Measurements from ENCODE around the gene USP40.

The USP40 gene

DNA sequence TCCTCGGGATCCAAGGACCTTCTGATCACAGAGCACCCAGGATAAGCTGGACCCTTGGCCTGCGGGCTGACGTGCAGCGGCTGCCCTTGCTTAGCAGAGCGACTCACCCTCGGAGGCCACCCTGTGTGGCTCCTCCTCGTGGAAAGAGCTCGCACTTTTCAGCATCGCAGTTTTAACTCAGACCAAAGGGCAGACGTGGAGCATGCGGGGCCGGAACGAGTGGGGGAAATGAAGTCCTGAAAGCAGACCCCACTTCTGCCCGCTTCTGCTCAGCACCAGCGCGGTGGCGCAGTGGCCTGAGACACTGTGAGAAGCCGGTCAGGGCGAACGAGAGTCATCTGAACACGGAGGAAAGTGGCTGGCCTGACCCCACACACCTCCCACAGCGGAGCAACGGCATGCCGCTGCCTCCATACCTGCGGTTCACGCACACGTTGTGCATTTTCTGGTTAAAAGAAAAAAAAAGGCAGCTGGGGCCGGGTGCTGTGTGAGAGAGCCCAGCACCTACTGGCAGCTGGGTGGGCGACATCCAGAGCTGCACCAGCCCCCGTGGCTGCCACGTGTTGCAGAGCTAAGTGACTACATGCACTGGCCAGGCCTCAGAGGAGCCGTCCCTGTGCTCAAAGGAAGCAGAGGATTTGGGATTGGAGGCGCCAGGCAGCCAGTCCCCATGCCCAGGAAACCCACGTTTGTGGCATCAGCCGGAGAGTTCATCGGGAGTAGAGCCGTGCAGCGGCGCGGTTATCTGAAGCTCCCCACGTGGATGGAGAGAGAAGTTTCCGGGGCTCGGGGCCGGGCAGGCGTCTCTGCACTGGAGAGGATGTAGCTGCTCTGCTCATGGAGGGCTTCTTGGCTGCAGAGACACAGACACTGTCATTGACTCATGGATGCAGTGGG is 89.7 kb downstream of the USP40 start:
- TF ChIP-seq, protein P1, sequence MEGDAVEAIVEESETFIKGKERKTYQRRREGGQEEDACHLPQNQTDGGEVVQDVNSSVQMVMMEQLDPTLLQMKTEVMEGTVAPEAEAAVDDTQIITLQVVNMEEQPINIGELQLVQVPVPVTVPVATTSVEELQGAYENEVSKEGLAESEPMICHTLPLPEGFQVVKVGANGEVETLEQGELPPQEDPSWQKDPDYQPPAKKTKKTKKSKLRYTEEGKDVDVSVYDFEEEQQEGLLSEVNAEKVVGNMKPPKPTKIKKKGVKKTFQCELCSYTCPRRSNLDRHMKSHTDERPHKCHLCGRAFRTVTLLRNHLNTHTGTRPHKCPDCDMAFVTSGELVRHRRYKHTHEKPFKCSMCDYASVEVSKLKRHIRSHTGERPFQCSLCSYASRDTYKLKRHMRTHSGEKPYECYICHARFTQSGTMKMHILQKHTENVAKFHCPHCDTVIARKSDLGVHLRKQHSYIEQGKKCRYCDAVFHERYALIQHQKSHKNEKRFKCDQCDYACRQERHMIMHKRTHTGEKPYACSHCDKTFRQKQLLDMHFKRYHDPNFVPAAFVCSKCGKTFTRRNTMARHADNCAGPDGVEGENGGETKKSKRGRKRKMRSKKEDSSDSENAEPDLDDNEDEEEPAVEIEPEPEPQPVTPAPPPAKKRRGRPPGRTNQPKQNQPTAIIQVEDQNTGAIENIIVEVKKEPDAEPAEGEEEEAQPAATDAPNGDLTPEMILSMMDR (IDR thresholded peaks at IDR 0.05; ENCODE audit: insufficient read depth, low read depth, low read length, missing control alignments): no peak
- no peak for DNase-seq (ENCODE audit: low read depth)
- H3K4me3 ChIP-seq (ENCODE audit: low read length): no peak overlapping the region

- no peak for DNase-seq (ENCODE audit: low read depth)
- no peak overlapping the region for H3K4me3 ChIP-seq (ENCODE audit: low read length)
- TF ChIP-seq, protein P1 (IDR thresholded peaks at IDR 0.05; ENCODE audit: insufficient read depth, low read depth, low read length, missing control alignments): no peak
Observed at GRCh38 chr2:233476063-233476410, 90.5 kb downstream of the USP40 start.

DNA sequence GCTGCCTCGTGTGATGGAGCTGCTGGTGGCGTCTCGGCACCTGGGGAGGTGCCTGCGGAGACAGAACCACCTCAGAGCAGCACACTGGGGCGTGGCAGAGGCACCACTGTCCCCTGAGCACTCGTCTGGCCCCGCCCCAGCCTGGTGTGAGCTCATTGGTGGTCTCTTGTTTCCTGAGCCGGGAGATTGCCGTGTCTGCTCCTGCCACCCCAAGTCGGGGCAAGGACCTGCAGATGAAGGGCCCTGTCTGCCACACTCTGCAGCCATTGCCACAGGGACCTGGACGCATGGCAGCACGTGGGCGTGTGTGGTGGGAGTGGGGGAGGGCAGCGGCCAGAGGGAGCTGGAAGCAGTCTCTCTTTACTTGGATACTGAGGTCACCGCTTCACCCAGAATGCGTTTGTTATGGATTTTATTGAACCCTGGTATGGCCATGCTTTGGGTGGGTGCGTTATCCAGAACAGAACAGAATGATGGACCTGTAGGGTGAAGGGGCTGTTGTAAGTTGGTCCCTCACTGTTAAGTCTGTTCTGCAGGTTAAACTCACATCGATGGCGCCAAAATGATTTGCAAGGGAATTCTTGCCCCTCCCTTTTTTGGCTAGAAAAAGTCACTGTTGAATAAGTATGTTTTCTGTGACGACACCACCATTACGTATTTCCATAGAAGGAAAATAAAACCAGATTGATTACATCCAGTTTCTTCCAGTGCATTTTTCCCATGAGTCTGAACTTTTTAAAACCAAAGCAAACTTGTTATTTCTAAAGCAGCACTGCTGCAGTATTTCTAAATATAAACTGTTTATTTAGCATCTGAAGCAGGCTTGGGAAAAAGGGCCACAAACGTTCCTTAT is 92.0 kb downstream of the USP40 start:
- TF ChIP-seq, protein P1 (IDR thresholded peaks at IDR 0.05; ENCODE audit: insufficient read depth, low read depth, low read length, missing control alignments): no peak
- no peak overlapping the region for H3K4me3 ChIP-seq (ENCODE audit: low read length)
- DNase-seq (ENCODE audit: low read depth): no peak

DNA sequence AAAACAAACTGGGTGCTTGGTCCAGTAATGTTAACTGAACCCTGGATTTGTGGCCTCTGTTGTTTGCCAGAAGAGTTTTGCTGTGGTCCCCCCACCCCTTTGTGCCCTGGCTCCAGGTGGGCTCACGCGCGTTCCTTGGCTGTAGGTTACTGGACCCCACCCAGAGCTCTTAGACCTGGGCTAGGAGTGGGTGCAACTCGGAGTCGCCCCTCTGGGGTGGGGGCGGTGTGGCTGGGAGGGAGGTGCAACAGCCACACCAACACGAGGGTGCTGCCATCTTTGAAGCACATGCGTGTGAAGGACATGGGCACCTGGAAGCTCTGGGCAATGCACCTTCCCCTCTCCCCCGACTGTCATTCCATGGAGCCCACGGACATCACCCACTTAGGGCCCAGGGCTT is 92.7 kb downstream of the USP40 start:
- TF ChIP-seq, protein P1 (IDR thresholded peaks at IDR 0.05; ENCODE audit: insufficient read depth, low read depth, low read length, missing control alignments): no peak
- no peak for DNase-seq (ENCODE audit: low read depth)
- no peak overlapping the region for H3K4me3 ChIP-seq (ENCODE audit: low read length)

DNA sequence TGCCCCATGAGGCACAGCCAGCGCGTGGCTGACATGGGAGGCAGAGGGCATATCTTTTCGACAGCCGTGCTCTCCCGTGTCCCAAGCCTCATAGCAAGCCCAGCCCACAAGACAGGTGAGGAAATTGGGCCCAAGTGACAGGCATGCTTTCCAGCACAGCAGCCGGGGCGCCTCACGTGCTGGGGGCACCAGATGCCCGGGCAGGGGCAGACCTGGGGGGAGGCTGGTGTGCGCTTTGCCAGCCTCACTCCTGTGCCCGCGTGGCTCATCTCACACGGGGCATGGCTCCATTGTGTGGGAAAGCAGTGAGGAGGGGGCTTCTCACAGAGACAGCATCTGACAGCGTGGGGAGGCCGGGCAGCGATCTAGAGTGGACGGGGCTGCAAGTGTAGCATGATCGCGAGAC is 93.2 kb downstream of the USP40 start:
- TF ChIP-seq, protein P1 (IDR thresholded peaks at IDR 0.05; ENCODE audit: insufficient read depth, low read depth, low read length, missing control alignments): no peak
- H3K4me3 ChIP-seq (ENCODE audit: low read length): no peak overlapping the region
- DNase-seq (ENCODE audit: low read depth): no peak

DNA sequence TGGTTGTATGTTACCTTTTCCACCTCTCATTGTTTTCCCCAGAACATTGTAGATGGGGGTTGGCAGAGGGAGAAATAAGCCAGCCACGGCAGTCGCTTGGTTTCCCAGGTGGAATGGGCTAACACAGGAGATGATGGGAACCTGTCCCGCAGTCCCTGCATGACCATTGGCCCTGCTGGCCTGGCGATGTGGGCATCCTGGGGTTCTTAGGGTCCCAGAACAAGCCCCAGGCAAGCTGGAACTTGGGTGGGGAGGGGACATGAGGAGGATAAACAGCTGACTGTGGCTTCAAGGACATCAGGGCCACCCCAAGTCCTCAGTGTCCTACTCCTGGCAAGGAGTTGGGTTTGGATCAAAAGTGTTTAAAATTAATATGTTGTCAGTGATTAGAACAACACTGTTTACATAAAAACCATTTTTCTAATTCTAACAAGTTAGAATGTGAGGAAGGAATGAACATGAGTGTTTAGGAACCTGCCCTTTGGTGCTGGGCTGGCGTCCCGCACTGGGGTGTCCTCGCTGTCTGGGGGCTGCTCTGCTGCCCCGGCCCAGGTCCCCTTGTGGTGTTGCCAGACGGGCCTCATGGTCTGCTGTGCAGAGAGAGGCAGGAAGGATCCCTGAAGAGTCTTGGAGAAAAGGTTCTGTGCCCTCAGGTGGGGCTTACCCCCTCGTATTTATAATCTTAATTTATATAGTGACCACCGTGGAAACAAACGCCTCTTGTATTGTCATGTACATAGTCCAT is 95.1 kb downstream of the USP40 start:
- TF ChIP-seq, protein P1 (IDR thresholded peaks at IDR 0.05; ENCODE audit: insufficient read depth, low read depth, low read length, missing control alignments): no peak
- no peak for DNase-seq (ENCODE audit: low read depth)
- H3K4me3 ChIP-seq (ENCODE audit: low read length): no peak overlapping the region

All from epithelial cell of esophagus (primary cell).